Fibroblast of pulmonary artery (primary cell): ENCODE measurements around the gene MMP3.

Source experiments
- DNase-seq: peaks from one replicate; pipeline ENCODE4 v3.0.0-alpha.2; 2010; ENCODE audit warnings: low read depth
- H3K4me3 ChIP-seq: replicated peaks from 2 replicates; pipeline ENCODE4 v1.5.1; 2011; ENCODE audit warnings: low read depth, mild to moderate bottlenecking, control low read depth, low read length, moderate library complexity
- TF ChIP-seq, protein P1 (sequence below): IDR thresholded peaks from 2 replicates; pipeline ENCODE4 v1.5.1; 2011; ENCODE audit warnings: mild to moderate bottlenecking, control low read depth, low read length, inconsistent platforms; ENCODE audit errors: missing control alignments

Gene MMP3

DNA sequence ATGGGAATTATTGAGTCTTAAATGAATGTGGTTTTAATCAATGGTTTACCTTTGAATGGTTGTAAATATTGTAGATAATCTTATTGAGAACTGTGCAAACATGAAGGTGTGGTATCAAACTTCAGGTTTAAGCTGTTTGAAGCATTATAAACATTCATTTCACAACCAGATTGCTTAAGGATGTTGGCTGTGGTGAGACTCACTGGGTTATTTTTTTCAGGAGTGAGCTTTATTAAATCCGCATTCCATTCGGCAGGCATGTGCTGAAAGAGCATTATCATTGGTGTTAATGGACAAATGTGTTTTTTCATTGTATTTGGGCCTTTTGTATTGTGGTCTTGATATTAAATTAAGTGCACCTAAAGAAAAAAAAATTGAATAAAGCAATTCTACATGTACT is 9.7 kb downstream of the MMP3 start:
- TF ChIP-seq, protein P1, sequence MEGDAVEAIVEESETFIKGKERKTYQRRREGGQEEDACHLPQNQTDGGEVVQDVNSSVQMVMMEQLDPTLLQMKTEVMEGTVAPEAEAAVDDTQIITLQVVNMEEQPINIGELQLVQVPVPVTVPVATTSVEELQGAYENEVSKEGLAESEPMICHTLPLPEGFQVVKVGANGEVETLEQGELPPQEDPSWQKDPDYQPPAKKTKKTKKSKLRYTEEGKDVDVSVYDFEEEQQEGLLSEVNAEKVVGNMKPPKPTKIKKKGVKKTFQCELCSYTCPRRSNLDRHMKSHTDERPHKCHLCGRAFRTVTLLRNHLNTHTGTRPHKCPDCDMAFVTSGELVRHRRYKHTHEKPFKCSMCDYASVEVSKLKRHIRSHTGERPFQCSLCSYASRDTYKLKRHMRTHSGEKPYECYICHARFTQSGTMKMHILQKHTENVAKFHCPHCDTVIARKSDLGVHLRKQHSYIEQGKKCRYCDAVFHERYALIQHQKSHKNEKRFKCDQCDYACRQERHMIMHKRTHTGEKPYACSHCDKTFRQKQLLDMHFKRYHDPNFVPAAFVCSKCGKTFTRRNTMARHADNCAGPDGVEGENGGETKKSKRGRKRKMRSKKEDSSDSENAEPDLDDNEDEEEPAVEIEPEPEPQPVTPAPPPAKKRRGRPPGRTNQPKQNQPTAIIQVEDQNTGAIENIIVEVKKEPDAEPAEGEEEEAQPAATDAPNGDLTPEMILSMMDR: no peak
- no peak overlapping the region for H3K4me3 ChIP-seq
- DNase-seq: no peak

DNA sequence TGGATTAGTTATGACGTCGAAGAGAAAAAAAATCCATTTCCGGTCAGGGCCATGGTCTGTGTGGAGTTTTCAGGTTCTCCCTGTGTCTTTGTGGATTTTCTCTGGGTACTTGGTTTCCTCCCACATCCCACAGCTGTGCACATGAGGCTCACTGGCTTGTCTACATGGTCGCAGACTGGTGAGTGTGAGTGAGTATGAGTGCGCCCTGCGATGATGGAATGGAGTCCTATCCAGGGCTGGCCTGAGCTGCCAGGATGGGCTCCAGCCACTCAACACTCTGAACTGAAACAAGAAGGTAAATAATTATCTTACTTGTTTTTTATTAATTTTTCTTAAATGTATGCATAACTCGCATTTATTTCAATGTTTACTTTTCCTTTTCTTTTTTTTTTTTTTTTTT is 10.8 kb downstream of the MMP3 start:
- H3K4me3 ChIP-seq: no peak overlapping the region
- TF ChIP-seq, protein P1: no peak

DNA sequence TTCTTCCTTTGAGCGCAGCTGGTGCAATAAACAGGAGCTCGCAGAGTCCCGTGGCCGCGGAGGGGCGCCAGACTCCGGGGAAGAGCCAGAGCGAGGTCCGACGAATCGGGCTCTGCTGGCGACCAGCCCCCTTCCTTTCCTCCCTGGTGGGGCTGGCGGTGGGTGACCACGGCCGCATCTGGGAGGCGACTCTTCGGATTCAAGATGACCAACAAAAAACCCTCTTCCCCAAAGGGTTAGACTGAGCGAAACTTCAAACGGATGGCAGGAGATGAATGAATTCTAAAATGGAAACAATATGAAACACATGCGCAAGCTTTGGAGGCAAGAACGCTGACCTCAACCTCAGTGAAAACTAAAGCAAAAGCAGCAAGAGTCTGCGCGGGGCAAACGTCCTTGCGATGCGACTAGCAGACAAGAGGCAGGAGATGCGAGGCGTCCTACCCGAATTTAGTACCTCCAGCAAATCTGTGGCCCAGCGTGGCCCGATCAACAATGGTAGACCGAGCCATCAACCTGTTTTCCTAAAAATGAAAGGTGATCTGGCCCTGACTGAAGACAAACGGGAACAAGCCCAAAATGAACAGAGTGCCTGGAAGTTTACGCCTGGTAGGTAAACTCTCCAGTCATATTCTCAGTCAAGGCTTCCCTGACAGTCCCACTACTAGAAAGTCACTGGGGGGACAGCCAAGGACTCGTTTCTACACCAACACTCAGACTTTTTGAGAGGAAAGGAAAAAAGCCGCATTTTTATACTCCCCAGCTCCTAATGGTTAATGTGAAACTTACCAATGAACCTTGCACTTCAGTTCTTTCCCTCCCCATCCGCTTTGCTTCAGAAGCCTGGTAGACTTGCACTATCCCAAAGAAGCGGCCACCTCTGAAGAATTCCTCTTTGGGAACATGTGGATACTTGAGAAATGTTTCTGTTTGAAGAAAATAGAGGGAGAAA is 11.6 kb downstream of the MMP3 start:
- DNase-seq: peak; percentile 31
- H3K4me3 ChIP-seq: peak overlapping the region; percentile 22
- TF ChIP-seq, protein P1: peak; percentile 38

More for the DNA sequence above, 10.8 kb downstream of the MMP3 start:
- no peak for DNase-seq

DNA sequence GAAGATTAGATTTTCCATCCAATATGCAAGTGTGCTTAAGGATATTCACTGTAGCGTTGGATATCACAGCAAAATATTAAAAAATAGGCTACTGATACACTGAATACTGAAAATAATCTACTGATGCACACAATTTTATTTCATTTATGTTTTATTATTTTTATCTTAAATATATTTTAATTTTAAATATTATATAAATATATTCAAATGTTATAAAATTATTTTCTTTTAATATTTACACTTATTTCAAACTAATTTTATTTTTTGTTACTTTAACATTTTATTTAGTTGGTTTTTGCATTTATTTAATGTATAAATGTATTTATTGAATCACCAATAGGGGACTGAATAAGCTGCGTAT is 12.3 kb downstream of the MMP3 start:
- H3K4me3 ChIP-seq: no peak overlapping the region
- DNase-seq: no peak
- TF ChIP-seq, protein P1: no peak

DNA sequence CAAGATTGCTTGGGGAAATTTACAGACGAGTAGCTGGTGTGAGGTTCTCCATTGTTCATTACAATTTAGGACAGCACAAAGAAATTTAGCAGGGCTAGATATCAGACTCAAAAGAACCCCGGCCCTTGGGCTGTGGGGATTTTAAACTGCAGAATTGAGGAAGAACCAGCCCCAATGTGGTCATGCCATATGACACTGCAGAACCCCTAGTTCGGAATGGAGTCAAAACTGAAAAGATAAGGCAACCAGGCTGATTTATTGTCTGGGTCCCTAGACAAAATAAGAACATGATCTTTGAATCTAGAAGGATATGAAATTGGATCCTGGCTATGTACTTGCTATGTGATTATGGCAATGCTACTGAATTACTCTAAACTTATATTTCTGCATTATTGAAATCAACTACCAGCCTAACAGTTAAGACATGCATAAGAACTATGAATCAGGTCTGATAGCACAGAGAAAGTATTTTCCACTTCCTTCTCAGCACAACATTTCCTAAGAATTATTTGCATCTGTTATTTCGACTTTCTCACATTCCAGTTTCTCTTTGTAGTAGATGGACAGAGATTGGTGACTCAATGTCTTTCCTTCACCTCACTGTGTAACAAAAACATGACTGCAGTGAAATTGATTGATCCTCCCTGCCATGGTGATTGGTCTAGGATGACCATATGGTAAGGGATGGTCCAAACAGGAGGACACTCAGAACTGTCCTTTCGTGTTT is 13.2 kb downstream of the MMP3 start:
- no peak overlapping the region for H3K4me3 ChIP-seq
- no peak for DNase-seq
- TF ChIP-seq, protein P1: no peak

DNA sequence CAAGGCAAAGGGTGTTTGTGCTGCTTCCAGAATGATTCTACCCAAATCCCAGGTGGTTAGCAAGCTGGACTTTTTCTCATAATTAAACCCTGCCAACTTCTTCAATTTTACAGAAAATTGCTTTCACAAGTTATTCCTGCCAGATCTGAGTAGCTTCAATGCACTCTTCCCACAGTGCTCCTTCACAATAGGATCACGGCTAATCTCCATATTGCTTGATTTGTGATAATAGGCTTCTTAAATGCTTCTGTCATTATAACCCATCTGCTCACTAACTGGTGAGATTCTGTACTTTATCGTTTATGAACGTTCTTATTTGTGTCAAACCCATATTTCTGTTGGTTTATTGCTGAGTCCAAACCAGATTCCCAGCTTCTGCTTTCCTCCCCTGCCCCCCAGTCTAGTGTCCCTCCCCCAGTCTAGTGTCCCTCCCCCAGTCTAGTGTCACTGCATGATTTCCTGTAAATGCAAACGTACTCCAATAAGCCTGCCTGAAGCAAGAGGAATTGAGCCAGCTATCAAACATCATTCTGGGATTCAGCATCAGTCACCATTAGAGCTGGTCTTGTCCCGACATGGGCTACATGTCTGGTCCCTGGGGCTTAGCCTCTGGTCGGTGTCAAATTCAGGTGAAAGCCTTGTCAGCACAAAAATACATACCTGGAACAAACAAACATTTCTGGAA is 14.0 kb downstream of the MMP3 start:
- TF ChIP-seq, protein P1: no peak
- no peak for DNase-seq
- H3K4me3 ChIP-seq: no peak overlapping the region
